Stimulated activated CD4-positive, alpha-beta T cell treated with anti-CD3 and anti-CD28 coated beads, TNF-alpha, amount 100 ng/mL, for 4 hours (primary cell): ENCODE data around the gene MRGPRX4.
"Not testable (repeated sequence)": the region's sequence is repeated elsewhere in the genome, so short reads cannot be mapped to it uniquely, and the experiment has no call there.

ENCODE experiments used
- DNase-seq, 3 experiments: peaks; one replicate each; pipeline ENCODE4 v3.0.0-alpha.2; 2020; ENCODE audit warnings: low read depth in 3 of 3

MRGPRX4 gene

GRCh38 chr11:18172666-18173065, at the start of gene MRGPRX4:
Gene MRGPRX4 (plus strand): TSS chr11:18172837. CDS start chr11:18173257, 420 bp downstream.
- no peak for DNase-seq

DNA sequence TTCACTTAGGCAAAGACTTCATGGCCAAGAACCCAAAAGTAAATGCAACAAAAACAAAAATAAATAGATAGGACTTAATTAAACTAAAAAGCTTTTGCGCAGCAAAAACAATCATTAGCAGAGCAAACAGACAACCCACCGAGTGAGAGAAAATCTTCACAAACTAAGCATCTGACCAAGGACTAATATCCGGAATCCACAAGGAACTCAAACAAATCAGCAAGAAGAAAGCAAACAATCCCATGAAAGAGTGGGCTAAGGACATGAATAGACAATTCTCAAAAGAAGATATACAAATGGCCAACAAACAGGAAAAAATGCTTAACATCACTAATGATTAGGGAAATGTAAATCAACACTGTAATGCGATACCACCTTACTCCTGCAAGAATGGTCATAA, 41.5 kb upstream of the MRGPRX4 start:
- DNase-seq = not testable (repeated sequence)

- DNase-seq = no peak
Measured at GRCh38 chr11:18132341-18132740, 40.3 kb upstream of the MRGPRX4 start, which contains the start of gene MRGPRX3. Gene MRGPRX3 (plus strand): TSS chr11:18132571. CDS start chr11:18137203, 4,632 bp downstream.

GRCh38 chr11:18135308-18135707, 37.3 kb upstream of the MRGPRX4 start:
- DNase-seq = no peak

DNA sequence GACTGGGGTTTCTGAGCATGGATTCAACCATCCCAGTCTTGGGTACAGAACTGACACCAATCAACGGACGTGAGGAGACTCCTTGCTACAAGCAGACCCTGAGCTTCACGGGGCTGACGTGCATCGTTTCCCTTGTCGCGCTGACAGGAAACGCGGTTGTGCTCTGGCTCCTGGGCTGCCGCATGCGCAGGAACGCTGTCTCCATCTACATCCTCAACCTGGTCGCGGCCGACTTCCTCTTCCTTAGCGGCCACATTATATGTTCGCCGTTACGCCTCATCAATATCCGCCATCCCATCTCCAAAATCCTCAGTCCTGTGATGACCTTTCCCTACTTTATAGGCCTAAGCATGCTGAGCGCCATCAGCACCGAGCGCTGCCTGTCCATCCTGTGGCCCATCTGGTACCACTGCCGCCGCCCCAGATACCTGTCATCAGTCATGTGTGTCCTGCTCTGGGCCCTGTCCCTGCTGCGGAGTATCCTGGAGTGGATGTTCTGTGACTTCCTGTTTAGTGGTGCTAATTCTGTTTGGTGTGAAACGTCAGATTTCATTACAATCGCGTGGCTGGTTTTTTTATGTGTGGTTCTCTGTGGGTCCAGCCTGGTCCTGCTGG, 35.3 kb upstream of the MRGPRX4 start:
- no peak for DNase-seq

DNA sequence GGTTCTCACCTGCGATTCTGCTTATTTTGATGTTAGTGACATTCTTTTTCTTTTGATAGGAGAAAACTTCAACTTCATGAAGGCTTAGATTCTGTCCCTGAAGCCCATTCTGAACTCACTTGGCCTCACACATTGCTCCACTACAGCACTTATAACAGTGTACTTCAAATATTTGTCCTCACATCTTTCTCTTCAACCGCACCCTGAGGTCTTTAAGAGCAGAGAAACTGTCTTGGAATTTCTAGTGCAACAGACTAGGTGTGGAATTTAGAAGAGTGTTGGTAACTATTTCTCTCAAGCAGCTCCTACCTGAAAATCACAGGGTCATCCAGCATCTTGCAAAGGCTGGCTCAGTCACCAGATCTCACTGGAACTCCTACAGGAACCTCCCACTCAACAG, 32.5 kb upstream of the MRGPRX4 start:
- no peak for DNase-seq

DNA sequence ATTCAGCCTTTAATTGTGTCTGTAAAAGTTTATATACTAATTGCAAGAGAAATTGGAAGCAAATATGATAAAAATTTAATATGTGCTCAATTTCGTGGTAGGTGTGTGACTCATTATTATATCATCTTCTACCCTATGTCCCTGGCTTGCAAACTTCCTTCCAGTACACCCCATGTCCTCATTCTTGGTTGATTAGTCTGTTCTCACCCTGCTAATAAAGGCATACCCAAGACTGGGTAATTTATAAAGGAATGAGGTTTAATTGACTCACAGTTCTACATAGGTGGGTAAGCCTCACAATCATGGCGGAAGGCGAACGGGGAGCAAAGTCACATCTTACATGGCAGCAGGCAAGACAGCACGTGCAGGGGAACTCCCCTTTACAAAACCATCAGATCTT, 28.4 kb upstream of the MRGPRX4 start:
- no peak for DNase-seq

- no peak for DNase-seq
Measured at GRCh38 chr11:18145025-18145424, 27.6 kb upstream of the MRGPRX4 start.

DNA sequence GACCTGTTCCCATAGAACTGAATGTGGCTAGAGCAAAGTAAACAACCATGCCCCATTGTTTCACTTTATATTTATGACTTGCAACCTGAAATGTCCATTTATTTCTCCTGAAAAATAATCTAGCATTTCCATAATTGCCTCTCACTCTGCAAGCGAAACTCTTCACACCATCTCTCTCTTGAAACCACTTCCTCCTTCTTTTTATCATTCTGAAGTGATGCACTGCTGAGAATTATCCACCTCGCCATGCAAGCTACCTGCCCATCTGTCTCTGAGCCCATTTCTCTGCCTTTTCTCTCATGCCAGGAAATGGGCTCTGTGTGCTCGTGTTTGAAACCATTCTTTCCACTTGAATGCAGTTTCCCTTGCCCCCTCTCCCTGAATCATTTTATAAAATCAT, 26.8 kb upstream of the MRGPRX4 start:
- no peak for DNase-seq

DNA sequence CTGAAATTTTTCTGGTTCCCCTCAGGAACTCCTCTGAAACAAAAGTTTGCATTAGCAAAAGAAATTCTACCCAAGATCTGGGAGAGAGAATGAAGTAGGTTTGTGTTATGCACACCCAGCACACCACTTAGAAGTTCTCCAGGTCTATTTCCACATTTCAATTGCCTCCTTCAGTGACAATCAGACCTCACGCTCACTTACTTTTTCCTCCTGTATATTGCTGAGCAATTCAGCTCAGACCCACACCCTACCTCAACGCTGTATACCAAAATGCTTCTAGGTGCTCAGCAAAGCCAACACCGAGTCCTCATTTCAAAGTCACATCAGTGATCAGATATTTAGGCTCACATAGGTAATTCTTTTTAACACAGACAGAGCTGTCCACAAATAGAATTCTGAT, 21.1 kb upstream of the MRGPRX4 start:
- DNase-seq = no peak

- no peak for DNase-seq
Measured at GRCh38 chr11:18168372-18168771, 4.3 kb upstream of the MRGPRX4 start.

GRCh38 chr11:18171377-18172000, 1.1 kb upstream of the MRGPRX4 start:
- no peak for DNase-seq

GRCh38 chr11:18173225-18173866, 709 bp downstream of the MRGPRX4 start:
- DNase-seq = no peak

DNA sequence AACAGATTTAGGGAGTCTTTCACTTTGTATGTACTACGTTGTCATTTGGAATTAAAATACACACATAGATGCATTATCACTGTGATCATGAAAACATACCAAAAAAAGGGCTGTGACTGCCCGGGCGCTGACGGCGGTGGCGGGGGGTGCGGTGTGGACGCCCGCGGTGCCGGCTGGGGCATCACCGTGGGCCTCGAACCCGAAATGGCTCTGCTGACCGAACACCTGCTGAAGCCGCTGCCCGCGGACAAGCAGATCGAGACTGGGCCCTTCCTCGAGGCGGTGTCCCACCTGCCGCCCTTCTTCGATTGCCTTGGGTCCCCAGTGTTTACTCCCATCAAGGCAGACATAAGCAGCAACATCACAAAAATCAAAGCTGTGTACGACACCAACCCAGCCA, 16.2 kb downstream of the MRGPRX4 start:
- DNase-seq = no peak

- DNase-seq = not testable (repeated sequence)
Measured at GRCh38 chr11:18189476-18190245, 17.0 kb downstream of the MRGPRX4 start.

- DNase-seq = no peak
Measured at GRCh38 chr11:18191376-18191775, 18.7 kb downstream of the MRGPRX4 start.

DNA sequence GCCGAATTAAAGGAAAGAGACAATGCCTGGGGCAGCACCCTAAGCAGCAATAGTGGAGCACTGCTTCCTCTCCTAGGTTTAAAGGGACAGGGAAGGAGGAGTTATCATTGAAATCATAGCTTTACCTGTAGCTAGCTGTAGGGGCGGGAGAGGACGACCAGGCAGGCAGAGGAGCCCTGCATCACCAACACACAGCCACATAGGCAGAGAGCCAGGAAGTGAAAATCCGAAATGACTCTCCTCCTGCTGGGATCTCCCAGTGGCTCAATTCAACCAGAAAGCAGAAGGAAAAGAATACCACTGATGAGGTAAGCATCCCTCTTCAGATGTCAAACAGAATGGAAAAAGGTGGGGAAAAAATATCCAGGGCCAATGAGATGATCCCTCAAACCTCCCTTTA, 20.4 kb downstream of the MRGPRX4 start:
- no peak for DNase-seq

- DNase-seq = no peak
Measured at GRCh38 chr11:18196532-18196931, 23.9 kb downstream of the MRGPRX4 start.

DNA sequence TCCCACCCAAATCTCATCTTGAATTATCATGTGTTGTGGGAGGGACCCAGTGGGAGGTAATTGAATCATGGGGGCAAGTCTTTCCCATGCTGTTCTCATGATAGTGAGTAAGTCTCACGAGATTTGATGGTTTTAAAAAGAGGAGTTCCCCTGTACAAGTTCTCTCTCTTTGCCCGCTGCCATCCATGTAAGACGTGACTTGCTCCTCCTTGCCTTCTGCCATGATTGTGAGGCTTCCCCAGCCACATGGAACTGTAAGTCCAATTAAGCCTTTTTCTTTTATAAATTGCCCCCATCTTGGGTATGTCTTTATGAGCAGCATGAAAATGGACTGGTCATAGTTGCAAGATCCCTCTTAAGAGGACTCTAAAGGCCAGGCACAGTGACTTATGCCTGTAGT, 25.1 kb downstream of the MRGPRX4 start:
- DNase-seq = not testable (repeated sequence)

- no peak for DNase-seq
Measured at GRCh38 chr11:18203723-18204122, 31.1 kb downstream of the MRGPRX4 start.

DNA sequence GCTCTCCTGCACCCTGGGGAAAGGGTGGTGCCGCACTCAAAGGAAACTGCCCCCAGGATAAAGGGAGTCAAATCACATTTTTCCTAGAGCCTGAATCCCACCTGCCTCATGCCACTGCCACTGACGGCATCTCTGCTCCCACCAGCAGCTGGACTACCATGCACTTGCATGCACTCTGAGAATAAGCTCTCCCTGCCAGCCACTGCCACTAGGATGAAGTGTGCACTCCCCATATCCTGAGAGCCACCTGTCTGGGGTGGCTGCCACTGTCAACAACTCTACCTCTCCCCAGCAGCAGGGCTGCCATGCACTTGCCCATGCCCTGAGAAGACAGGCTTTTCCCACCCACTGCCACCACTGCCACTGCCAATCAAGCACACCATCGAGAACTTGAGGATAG, 31.6 kb downstream of the MRGPRX4 start:
- no peak for DNase-seq

DNA sequence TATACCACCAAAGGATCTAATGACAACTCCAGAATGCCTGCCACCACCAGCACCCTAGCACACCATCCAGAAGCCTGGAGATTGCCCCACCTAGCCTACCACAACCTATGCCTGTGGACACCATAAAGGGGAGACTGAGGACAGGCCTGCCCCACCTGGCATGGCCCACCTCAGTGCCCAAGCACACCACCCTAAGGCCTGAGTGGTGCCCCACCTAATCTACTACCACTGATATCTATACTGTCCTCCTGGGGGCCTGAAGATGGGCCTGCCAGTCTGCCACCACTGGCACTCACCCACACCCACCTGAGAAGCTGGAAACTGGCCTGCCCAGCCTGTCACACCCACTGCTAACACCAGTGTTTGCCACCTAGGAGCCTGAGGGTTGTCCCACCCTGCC, 32.1 kb downstream of the MRGPRX4 start:
- DNase-seq = no peak
